ENCODE data around the gene RALGAPA1.

DNA sequence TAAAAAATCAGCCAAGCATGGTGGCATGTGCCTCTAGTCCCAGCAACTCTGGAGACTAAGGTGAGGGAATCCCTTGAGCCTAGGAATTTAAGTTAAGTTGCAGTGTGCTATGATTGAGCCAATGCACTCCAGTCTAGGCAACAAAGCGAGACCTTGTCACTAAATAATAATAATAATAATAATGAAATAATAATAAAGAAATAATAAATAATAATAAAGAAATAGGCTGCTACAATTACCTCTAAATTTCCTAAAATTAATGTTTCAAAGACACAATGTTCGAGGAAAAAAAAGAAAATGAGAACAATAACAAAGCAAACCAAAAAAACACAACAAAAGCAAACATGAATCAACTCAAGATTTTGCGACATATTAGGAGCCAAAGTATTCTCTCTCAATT is 29.7 kb downstream of the RALGAPA1 start:
- no peak for TF ChIP-seq MXI1 (IDR thresholded peaks at IDR 0.05; ENCODE audit: low read depth, low read length)
- TF ChIP-seq, protein P1, sequence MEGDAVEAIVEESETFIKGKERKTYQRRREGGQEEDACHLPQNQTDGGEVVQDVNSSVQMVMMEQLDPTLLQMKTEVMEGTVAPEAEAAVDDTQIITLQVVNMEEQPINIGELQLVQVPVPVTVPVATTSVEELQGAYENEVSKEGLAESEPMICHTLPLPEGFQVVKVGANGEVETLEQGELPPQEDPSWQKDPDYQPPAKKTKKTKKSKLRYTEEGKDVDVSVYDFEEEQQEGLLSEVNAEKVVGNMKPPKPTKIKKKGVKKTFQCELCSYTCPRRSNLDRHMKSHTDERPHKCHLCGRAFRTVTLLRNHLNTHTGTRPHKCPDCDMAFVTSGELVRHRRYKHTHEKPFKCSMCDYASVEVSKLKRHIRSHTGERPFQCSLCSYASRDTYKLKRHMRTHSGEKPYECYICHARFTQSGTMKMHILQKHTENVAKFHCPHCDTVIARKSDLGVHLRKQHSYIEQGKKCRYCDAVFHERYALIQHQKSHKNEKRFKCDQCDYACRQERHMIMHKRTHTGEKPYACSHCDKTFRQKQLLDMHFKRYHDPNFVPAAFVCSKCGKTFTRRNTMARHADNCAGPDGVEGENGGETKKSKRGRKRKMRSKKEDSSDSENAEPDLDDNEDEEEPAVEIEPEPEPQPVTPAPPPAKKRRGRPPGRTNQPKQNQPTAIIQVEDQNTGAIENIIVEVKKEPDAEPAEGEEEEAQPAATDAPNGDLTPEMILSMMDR (IDR thresholded peaks at IDR 0.05): no peak
